ENCODE measurements around the gene AKR1C8.
A peak's percentile ranks its signal among the peaks of the same experiment; 100 is the strongest.
"Not testable (repeated sequence)": the region's sequence is repeated elsewhere in the genome, so short reads cannot be mapped to it uniquely, and the experiment has no call there.

Gene AKR1C8

GRCh38 chr10:5184987-5185775, at the start of gene AKR1C8:
Gene AKR1C8 (minus strand): TSS chr10:5185150. CDS start chr10:5185104, 46 bp downstream.
- DNase-seq, result no peak

- peak; percentile 4 for DNase-seq
Observed at GRCh38 chr10:5234106-5234860, 49.3 kb upstream of the AKR1C8 start.

GRCh38 chr10:5233324-5233723, 48.4 kb upstream of the AKR1C8 start:
- no peak for DNase-seq

GRCh38 chr10:5229019-5229418, 44.1 kb upstream of the AKR1C8 start:
- DNase-seq, result no peak

GRCh38 chr10:5222942-5223341, 38.0 kb upstream of the AKR1C8 start:
- DNase-seq, result not testable (repeated sequence)

GRCh38 chr10:5219262-5219661, 34.3 kb upstream of the AKR1C8 start:
- DNase-seq, result no peak

GRCh38 chr10:5216801-5217200, 31.9 kb upstream of the AKR1C8 start:
- no peak for DNase-seq

- DNase-seq, result no peak
Observed at GRCh38 chr10:5211696-5212536, 27.0 kb upstream of the AKR1C8 start.

- DNase-seq, result peak; percentile 4
Observed at GRCh38 chr10:5210261-5210660, 25.3 kb upstream of the AKR1C8 start.

- DNase-seq, result not testable (repeated sequence)
Observed at GRCh38 chr10:5209776-5210175, 24.8 kb upstream of the AKR1C8 start.

- no peak for DNase-seq
Observed at GRCh38 chr10:5206799-5207198, 21.8 kb upstream of the AKR1C8 start.

GRCh38 chr10:5199398-5199797, 14.4 kb upstream of the AKR1C8 start:
- DNase-seq, result no peak

GRCh38 chr10:5198386-5198785, 13.4 kb upstream of the AKR1C8 start:
- DNase-seq, result no peak

GRCh38 chr10:5196702-5197113, 11.8 kb upstream of the AKR1C8 start, which contains the start of gene AKR1C4:
Gene AKR1C4 (plus strand): TSS chr10:5196837. CDS start chr10:5196868, 31 bp downstream.
- DNase-seq, result no peak

- no peak for DNase-seq
Observed at GRCh38 chr10:5195727-5196374, 10.9 kb upstream of the AKR1C8 start.

GRCh38 chr10:5194431-5194830, 9.5 kb upstream of the AKR1C8 start:
- no peak for DNase-seq

GRCh38 chr10:5188358-5188757, 3.4 kb upstream of the AKR1C8 start:
- no peak for DNase-seq

- no peak for DNase-seq
Observed at GRCh38 chr10:5187867-5188266, 2.9 kb upstream of the AKR1C8 start.

- no peak for DNase-seq
Observed at GRCh38 chr10:5183923-5184322, 1.0 kb downstream of the AKR1C8 start.

GRCh38 chr10:5180503-5180902, 4.4 kb downstream of the AKR1C8 start:
- not testable (repeated sequence) for DNase-seq

GRCh38 chr10:5175581-5175980, 9.4 kb downstream of the AKR1C8 start:
- DNase-seq, result not testable (repeated sequence)

- no peak for DNase-seq
Observed at GRCh38 chr10:5168897-5169420, 16.0 kb downstream of the AKR1C8 start.
